Bronchial epithelial cell (primary cell): Measurements from ENCODE around the gene DHODH. TPM values are rescaled to one million over a fixed set of nuclear protein-coding genes. Genes with fewer than 3 reads are reported as not detected.
"Not testable (repeated sequence)": the region's sequence is repeated elsewhere in the genome, so short reads cannot be mapped to it uniquely, and the experiment has no call there.

Experiments used
- DNase-seq: peaks from one replicate; pipeline ENCODE4 v3.0.0-alpha.2; 2010; ENCODE audit warnings: low read depth
- FAIRE-seq: peaks from 2 replicates; lab custom pipeline; 2011; peaks lifted over from hg19 to GRCh38; lab: Jason Lieb, UNC
- H3K27me3 ChIP-seq: 2 replicates; pipeline ENCODE4 v1.5.1; 2011; ENCODE audit warnings: low read length; ENCODE audit not compliant: control insufficient read depth, insufficient read depth
- H3K36me3 ChIP-seq: 2 replicates; pipeline ENCODE4 v1.5.1; 2011; ENCODE audit warnings: low read length; ENCODE audit not compliant: control insufficient read depth, insufficient read depth
- H3K4me3 ChIP-seq: 2 replicates; pipeline ENCODE4 v1.5.1; 2011; ENCODE audit warnings: mild to moderate bottlenecking, low read depth, low read length, control low read depth
- total RNA-seq: library from RNA; depleted of rRNA; stranded (reverse); fragments of >200 nt; gene quantifications from 2 replicates; pipeline ENCODE4 v1.2.1, GENCODE V29; 2014
- TF ChIP-seq, protein P1 (sequence below): IDR thresholded peaks from 2 replicates; pipeline ENCODE4 v1.5.1; 2011; ENCODE audit warnings: mild to moderate bottlenecking, moderate library complexity, low read length, control low read depth, inconsistent platforms; ENCODE audit not compliant: insufficient read depth, severe bottlenecking

Gene DHODH
- total RNA-seq, 1 donor from 2014 or later, result 11.1 TPM

DNA sequence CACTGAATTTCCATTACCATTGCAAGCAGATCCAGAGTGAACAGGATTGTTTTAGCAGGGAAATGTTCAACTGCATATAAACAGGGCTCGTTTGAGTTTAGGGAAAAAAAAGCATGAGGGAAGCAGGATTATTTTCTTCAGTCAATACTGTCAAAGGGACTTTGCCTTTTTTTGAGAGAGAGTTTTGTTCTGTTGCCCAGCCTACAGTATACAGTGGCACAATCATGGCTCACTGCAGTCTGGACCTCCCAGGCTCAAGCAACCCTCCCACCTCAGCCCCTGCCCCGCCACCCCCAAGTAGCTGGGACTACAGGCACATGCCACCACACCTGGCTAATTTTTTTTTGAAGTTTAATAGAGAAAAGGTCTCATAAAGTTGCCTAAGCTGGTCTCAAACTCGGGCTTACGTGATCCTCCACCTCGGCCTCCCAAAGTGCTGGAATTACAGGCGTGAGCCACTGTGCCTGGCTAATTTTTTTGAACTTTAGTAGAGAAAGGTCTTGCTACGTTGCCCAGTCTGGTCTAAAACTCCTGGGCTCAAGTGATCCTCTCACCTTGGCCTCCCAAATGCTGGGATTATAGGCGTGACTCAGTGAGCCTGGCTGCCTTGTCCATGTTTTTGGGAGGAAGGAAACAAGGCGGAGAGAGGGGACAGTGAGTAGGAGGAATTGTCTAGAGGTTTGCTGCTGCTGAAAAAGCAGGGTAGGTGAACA, 23.1 kb upstream of the DHODH start:
- DNase-seq (no peak), FAIRE-seq (no peak)
- no peaks in the 10 kb centered on the region for H3K36me3 ChIP-seq
- no peak overlapping the region for H3K4me3 ChIP-seq
- H3K27me3 ChIP-seq, result no peaks in the 10 kb centered on the region
- TF ChIP-seq, protein P1, sequence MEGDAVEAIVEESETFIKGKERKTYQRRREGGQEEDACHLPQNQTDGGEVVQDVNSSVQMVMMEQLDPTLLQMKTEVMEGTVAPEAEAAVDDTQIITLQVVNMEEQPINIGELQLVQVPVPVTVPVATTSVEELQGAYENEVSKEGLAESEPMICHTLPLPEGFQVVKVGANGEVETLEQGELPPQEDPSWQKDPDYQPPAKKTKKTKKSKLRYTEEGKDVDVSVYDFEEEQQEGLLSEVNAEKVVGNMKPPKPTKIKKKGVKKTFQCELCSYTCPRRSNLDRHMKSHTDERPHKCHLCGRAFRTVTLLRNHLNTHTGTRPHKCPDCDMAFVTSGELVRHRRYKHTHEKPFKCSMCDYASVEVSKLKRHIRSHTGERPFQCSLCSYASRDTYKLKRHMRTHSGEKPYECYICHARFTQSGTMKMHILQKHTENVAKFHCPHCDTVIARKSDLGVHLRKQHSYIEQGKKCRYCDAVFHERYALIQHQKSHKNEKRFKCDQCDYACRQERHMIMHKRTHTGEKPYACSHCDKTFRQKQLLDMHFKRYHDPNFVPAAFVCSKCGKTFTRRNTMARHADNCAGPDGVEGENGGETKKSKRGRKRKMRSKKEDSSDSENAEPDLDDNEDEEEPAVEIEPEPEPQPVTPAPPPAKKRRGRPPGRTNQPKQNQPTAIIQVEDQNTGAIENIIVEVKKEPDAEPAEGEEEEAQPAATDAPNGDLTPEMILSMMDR, result no peak

GRCh38 chr16:71986131-71986530, 22.4 kb upstream of the DHODH start:
- Histone ChIP-seq H3K27me3 (no peaks in the 10 kb centered on the region), H3K36me3 (no peaks in the 10 kb centered on the region), H3K4me3 (no peak overlapping the region)
- no peak for DNase-seq
- FAIRE-seq, result no peak
- TF ChIP-seq, protein P1, result no peak

- H3K27me3 ChIP-seq, result no peaks in the 10 kb centered on the region
- DNase-seq, result no peak
- no peak for FAIRE-seq
- TF ChIP-seq, protein P1, result no peak
- no peaks in the 10 kb centered on the region for H3K36me3 ChIP-seq
- no peak overlapping the region for H3K4me3 ChIP-seq
Measured at GRCh38 chr16:71995038-71995437, 13.5 kb upstream of the DHODH start.

- not testable (repeated sequence) for H3K4me3 ChIP-seq, H3K27me3 ChIP-seq, DNase-seq, FAIRE-seq, H3K36me3 ChIP-seq
Measured at GRCh38 chr16:71997578-71997977, 11.0 kb upstream of the DHODH start.

DNA sequence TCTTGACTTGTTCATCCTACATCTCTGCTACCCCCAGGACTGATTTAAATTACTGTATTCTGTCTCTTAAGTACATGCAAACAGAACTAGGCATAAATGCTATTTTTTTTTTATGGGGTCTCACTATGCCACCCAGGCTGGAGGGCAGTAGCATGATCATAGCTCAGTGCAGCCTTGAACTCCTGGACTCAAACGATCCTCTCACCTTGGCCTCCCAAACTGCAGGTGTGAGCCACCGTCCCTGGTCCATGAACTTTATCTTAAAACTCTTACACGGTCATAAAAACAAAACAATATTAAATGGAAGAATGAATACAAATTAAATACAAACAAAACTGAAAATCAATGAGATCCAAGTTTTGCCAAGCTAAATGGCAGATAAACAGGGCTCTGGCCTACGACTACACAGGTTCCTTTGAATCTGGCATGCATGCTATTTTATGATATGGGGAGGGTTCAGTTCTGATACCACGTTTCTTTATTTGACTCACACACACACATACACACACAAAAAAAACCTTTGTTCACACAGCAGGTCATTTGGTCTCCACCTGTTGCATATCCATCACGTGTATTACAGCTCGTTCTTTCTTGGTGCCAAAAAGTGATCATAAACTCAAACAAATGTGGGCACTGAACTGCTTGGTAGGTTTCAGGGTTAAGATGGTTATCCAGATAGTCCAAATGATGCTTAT, 7.2 kb upstream of the DHODH start:
- Histone ChIP-seq H3K4me3 (no peak overlapping the region), H3K36me3 (no peaks in the 10 kb centered on the region), H3K27me3 (no peaks in the 10 kb centered on the region)
- DNase-seq, result no peak
- TF ChIP-seq, protein P1, result no peak
- FAIRE-seq, result no peak

- DNase-seq (no peak), FAIRE-seq (no peak)
- H3K4me3 ChIP-seq, result no peak overlapping the region
- no peaks in the 10 kb centered on the region for H3K36me3 ChIP-seq
- TF ChIP-seq, protein P1, result no peak
- no peaks in the 10 kb centered on the region for H3K27me3 ChIP-seq
Measured at GRCh38 chr16:72002619-72003018, 5.9 kb upstream of the DHODH start.

DNA sequence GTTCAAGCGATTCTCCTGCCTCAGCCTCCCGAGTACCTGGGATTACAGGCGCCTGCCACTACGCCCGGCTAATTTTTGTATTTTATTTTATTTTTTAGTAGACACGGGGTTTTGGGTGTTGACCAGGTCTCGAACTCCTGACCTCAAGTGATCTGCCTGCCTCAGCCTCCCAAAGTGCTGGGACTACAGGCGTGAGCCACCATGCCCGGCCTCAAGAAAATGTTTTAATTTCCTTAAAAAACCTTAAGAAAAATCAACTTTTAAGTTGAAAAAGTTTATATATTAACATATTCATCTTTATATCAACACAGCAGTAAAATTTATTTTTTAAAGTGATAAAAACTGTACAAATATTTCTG, 500 bp upstream of the DHODH start:
- FAIRE-seq, result not testable (repeated sequence)
- peak overlapping the region; percentile 99 for H3K4me3 ChIP-seq

More for the DNA sequence above, 500 bp upstream of the DHODH start:
- not testable (repeated sequence) for H3K27me3 ChIP-seq, DNase-seq, H3K36me3 ChIP-seq
